ENCODE measurements around the gene PRAMEF8. TPM values are rescaled to one million over a fixed set of nuclear protein-coding genes. Genes with fewer than 3 reads are reported as not detected.

PRAMEF8 gene
- not detected in 2 replicates for total RNA-seq

DNA sequence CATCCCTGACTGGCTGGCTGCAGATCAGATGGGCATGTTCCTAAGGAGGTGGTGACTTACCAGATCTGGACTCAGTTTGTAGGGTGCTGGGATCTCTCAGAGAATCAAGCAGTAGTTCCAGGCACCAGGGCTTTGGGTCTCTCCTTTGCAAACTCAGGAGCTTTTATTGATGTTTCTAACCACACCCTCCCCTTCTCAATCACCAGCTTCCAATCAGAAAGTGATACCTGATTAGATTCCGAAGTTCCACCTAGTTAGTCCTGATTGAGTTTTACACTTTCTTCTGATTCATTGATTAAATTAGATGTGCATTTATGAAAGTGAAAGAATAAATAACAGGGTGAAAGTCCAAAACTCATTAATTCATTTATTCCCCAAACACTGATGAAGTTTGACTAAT, at the start of gene PRAMEF8:
TSS of gene PRAMEF8 (minus strand) at position 101 of the 400 bp plus-strand sequence. CDS start 1,046 bp downstream, outside the sequence.

DNA sequence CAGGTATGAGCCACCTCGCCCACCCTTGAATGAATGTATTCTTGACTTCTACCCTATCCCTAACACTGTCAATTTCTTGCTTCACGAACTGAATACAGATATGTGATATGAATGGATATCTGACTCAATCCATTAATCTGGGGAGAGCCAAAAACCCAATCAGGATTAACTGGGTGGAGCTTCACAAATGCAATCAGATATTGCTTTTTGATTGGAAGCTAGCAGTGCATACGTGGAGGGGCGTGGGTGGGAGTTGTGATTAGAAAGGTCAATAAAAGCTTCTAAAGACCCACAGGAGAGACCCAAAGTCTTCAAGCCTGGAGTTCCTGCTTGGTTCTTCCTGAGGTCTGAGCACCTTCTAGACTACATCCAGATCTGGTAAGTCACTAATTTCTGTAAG, 30.3 kb upstream of the PRAMEF8 start, which contains the start of gene PRAMEF15:
TSS of gene PRAMEF15 (plus strand) at position 301 of the 400 bp plus-strand sequence. CDS start 2,827 bp downstream, outside the sequence.

DNA sequence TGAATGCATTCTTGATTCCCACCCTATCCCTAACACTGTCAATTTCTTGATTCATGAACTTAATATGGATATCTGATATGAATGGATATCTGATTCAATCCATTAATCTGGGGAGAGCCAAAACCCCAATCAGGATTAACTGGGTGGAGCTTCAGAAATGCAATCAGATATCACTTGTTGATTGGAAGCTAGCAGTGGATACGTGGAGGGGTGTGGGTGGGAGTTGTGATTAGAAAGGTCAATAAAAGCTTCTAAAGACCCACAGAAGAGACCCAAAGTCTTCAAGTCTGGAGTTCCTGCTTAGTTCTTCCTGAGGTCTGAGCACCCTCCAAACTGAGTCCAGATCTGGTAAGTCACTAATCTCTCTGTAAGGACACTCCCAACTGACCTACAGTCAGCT, 18.3 kb upstream of the PRAMEF8 start, which contains the start of gene PRAMEF33:
TSS of gene PRAMEF33 (plus strand) at position 301 of the 400 bp plus-strand sequence. CDS start 2,416 bp downstream, outside the sequence.

GRCh38 chr1:13253898-13254297, 31.0 kb downstream of the PRAMEF8 start, which contains the start of gene PRAMEF5:
TSS of gene PRAMEF5 (plus strand) at chr1:13254198. CDS start at chr1:13259269, 5,071 bp downstream.

Other genes starting within 250 kb of the PRAMEF8 start
- not detected in 2 replicates for gene PRAMEF27, start 228.6 kb downstream of the PRAMEF8 start, total RNA-seq
- gene HNRNPCL3, start 224.4 kb downstream of the PRAMEF8 start, total RNA-seq, result not detected in 2 replicates
- not detected in 2 replicates for gene PRAMEF25, start 214.4 kb downstream of the PRAMEF8 start, total RNA-seq
- not detected in 2 replicates for gene HNRNPCL2, start 168.3 kb downstream of the PRAMEF8 start, total RNA-seq
- not detected in 2 replicates for gene PRAMEF26, start 129.1 kb downstream of the PRAMEF8 start, total RNA-seq
- gene HNRNPCL4, start 119.5 kb downstream of the PRAMEF8 start, total RNA-seq, result not detected in 2 replicates
- gene PRAMEF9, start 113.3 kb downstream of the PRAMEF8 start, total RNA-seq, result not detected in 2 replicates
- not detected in 2 replicates for gene PRAMEF13, start 83.7 kb downstream of the PRAMEF8 start, total RNA-seq
- not detected in 2 replicates for gene PRAMEF18, start 59.0 kb downstream of the PRAMEF8 start, total RNA-seq
- not detected in 2 replicates for gene PRAMEF5, start 30.9 kb downstream of the PRAMEF8 start, total RNA-seq
- gene PRAMEF33, start 18.4 kb upstream of the PRAMEF8 start, total RNA-seq, result not detected in 2 replicates
- not detected in 2 replicates for gene PRAMEF15, start 30.4 kb upstream of the PRAMEF8 start, total RNA-seq
- gene PRAMEF14, start 62.0 kb upstream of the PRAMEF8 start, total RNA-seq, result not detected in 2 replicates
- not detected in 2 replicates for gene PRAMEF19, start 86.8 kb upstream of the PRAMEF8 start, total RNA-seq
- gene PRAMEF17, start 104.5 kb upstream of the PRAMEF8 start, total RNA-seq, result not detected in 2 replicates
- not detected in 2 replicates for gene PRAMEF20, start 125.3 kb upstream of the PRAMEF8 start, total RNA-seq
- gene LRRC38, start 228.9 kb upstream of the PRAMEF8 start, total RNA-seq, result 0.33 TPM in 1 of 2 replicates, not detected in the other